Vagina (tissue), 2 donors: ENCODE measurements around the gene PSENEN. TPM values are rescaled to one million over a fixed set of nuclear protein-coding genes. Genes with fewer than 3 reads are reported as not detected.
"Not testable (repeated sequence)": the region's sequence is repeated elsewhere in the genome, so short reads cannot be mapped to it uniquely, and the experiment has no call there.

Source experiments
- DNase-seq, 2 donors: peaks; one replicate each; pipeline ENCODE4 v3.0.0-alpha.2; 2017; ENCODE audit errors: extremely low spot score in 2 of 2
- H3K27ac ChIP-seq: fragments of 200-600 bp; sonication (generic); one replicate; pipeline ENCODE4 v1.5.1; 2019
- H3K27me3 ChIP-seq: fragments of 200-600 bp; sonication (generic); one replicate; pipeline ENCODE4 v1.5.1; 2019
- H3K36me3 ChIP-seq, 2 donors: fragments of 200-600 bp; sonication (generic); one replicate each; pipeline ENCODE4 v1.5.1; 2017 to 2019
- H3K4me1 ChIP-seq: fragments of 200-600 bp; sonication (generic); one replicate; pipeline ENCODE4 v1.5.1; 2019
- H3K4me3 ChIP-seq, 2 donors: fragments of 200-600 bp; sonication (generic); 1 replicate in 1 of 2; 2 replicates in 1 of 2; pipeline ENCODE4 v1.5.1; 2016 to 2019
- H3K9me3 ChIP-seq: fragments of 200-600 bp; sonication (generic); one replicate; pipeline ENCODE4 v1.5.1; 2019
- CTCF ChIP-seq, 3 experiments: fragments of 450-650 bp in 2 of 3; fragments of 200-600 bp in 1 of 3; sonication (generic) in 1 of 3; IDR thresholded peaks; one replicate each; pipeline ENCODE4 v1.5.1; 2017 to 2019; ENCODE audit warnings: antibody characterized with exemption in 3 of 3, mild to moderate bottlenecking in 2 of 3, moderate library complexity in 2 of 3
- POLR2A ChIP-seq, 2 donors: fragments of 450-650 bp; IDR thresholded peaks; one replicate each; pipeline ENCODE4 v1.6.1; 2017; ENCODE audit warnings: antibody characterized with exemption in 2 of 2, mild to moderate bottlenecking in 2 of 2, moderate library complexity in 2 of 2
- POLR2AphosphoS5 ChIP-seq, 2 donors: sonication (generic); formaldehyde crosslinking; IDR thresholded peaks; one replicate each; pipeline ENCODE4 v1.9.0; 2017; ENCODE audit warnings: antibody characterized with exemption in 2 of 2, mild to moderate bottlenecking in 2 of 2, low read depth in 1 of 2; ENCODE audit not compliant: insufficient read depth in 1 of 2
- intact Hi-C: fragments of 100-400 bp; cut with DNase I; formaldehyde crosslinking; loops from one replicate; pipeline ENCODE4 v1.15.1; 2023
- total RNA-seq: library from RNA; depleted of rRNA; stranded (reverse); fragments of >200 nt; gene quantifications from one replicate; pipeline ENCODE4 v1.2.3, GENCODE V29; 2016

PSENEN gene
- total RNA-seq, 1 donor from 2014 or later: 28.2 TPM

DNA sequence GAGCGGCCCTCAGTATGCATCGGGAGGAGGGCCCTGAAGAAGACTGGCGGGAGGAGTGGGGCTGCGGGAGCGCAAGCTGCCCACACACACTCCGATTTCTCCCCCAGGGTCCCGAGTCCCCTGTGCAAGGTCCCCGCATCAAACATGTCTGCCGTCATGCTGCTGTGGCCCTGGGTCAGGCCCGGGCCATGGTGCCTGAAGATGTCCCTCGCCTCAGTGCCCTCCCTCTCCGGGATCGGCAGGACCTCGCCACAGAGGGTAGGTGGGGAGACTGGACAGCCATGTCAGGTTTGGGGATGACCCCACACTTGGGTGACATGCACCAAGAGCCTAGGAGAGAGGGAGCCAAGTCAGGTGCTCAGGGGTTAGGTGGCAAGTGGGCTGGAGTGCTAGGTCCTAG lies 23.0 kb upstream of the PSENEN start:
- TF ChIP-seq CTCF (IDR thresholded peaks at IDR 0.05) (no peak), POLR2AphosphoS5 (IDR thresholded peaks at IDR 0.05; ENCODE audit: insufficient read depth in 1 of 2, low read depth in 1 of 2) (no peak), POLR2A (IDR thresholded peaks at IDR 0.05) (no peak)
- H3K27ac ChIP-seq: no peak overlapping the region
- no peaks in the 10 kb centered on the region for H3K27me3 ChIP-seq
- peaks cover 3 to 75% of the 10 kb centered on the region in 2 donors for H3K36me3 ChIP-seq
- DNase-seq: no peak
- peaks cover 16% of the 10 kb centered on the region for H3K4me1 ChIP-seq
- no peak overlapping the region for H3K4me3 ChIP-seq
- H3K9me3 ChIP-seq: no peaks in the 10 kb centered on the region
- intact Hi-C loops: no loop called here

GRCh38 chr19:35722897-35723296 lies 22.6 kb upstream of the PSENEN start:
- no peaks in the 10 kb centered on the region for H3K27me3 ChIP-seq
- no peak overlapping the region for H3K27ac ChIP-seq
- peaks cover 3 to 79% of the 10 kb centered on the region in 2 donors for H3K36me3 ChIP-seq
- DNase-seq: no peak
- no peak overlapping the region for H3K4me3 ChIP-seq
- intact Hi-C loops: no loop called here
- H3K4me1 ChIP-seq: peaks cover 16% of the 10 kb centered on the region
- TF ChIP-seq POLR2AphosphoS5 (IDR thresholded peaks at IDR 0.05; ENCODE audit: insufficient read depth in 1 of 2, low read depth in 1 of 2): no peak
- no peak for TF ChIP-seq POLR2A (IDR thresholded peaks at IDR 0.05)
- no peak for TF ChIP-seq CTCF (IDR thresholded peaks at IDR 0.05)
- no peaks in the 10 kb centered on the region for H3K9me3 ChIP-seq

DNA sequence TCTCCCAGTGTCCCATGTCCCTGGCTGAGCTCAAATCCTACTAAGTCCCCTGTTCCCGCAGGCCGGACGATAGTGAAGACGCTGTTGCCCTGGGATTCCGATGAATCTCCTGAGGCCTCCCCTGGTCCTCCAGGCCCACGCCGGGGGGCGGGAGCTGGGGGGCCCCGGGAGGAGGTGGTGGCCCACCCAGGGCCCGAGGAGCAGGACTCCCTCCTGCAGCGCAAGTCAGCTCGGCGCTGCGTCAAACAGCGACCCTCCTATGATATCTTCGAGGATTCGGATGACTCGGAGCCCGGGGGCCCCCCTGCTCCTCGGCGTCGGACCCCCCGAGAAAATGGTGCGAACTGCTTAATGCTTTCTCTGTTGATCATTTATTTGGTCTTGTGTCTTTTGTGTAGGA lies 21.8 kb upstream of the PSENEN start:
- TF ChIP-seq POLR2A (IDR thresholded peaks at IDR 0.05): no peak
- no peak for TF ChIP-seq CTCF (IDR thresholded peaks at IDR 0.05)
- no peak for TF ChIP-seq POLR2AphosphoS5 (IDR thresholded peaks at IDR 0.05; ENCODE audit: insufficient read depth in 1 of 2, low read depth in 1 of 2)
- Histone ChIP-seq H3K4me1 (peaks cover 14% of the 10 kb centered on the region), H3K27ac (no peak overlapping the region), H3K9me3 (no peaks in the 10 kb centered on the region), H3K27me3 (no peaks in the 10 kb centered on the region), H3K36me3 (peaks cover 3 to 87% of the 10 kb centered on the region in 2 donors), H3K4me3 (no peak overlapping the region)
- intact Hi-C loops: no loop called here
- DNase-seq: no peak

DNA sequence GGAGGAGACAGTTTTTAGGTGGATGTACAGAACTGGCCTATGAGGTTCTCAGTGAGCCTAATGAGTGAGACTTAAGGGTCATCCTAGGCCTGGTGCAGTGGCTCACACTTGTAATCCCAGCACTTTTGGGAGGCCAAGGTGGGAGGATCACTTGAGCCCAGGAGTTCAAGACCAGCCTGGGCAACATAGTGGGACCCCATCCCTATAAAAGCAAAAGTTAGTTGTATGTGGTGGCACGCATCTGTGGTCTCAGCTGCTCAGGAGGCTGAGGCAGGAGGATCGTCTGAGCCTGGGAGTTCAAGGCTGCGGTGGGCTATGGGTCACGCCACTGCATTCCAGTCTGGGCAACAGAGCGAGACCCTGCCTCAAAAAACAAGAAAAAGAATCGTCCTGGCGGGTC lies 21.3 kb upstream of the PSENEN start:
- H3K9me3 ChIP-seq, H3K27ac ChIP-seq, DNase-seq, H3K27me3 ChIP-seq, H3K4me3 ChIP-seq, intact Hi-C loops, H3K4me1 ChIP-seq: not testable (repeated sequence)
- peaks cover 3 to 91% of the 10 kb centered on the region in 2 donors for H3K36me3 ChIP-seq

- Histone ChIP-seq H3K27ac (no peak overlapping the region), H3K4me1 (peaks cover 5% of the 10 kb centered on the region), H3K27me3 (no peaks in the 10 kb centered on the region), H3K9me3 (no peaks in the 10 kb centered on the region), H3K36me3 (peaks cover 3 to 96% of the 10 kb centered on the region in 2 donors), H3K4me3 (no peak overlapping the region)
- no peak for TF ChIP-seq CTCF (IDR thresholded peaks at IDR 0.05)
- TF ChIP-seq POLR2A (IDR thresholded peaks at IDR 0.05): no peak
- TF ChIP-seq POLR2AphosphoS5 (IDR thresholded peaks at IDR 0.05; ENCODE audit: insufficient read depth in 1 of 2, low read depth in 1 of 2): no peak
- no peak for DNase-seq
- intact Hi-C loops: no loop called here
Measured at GRCh38 chr19:35724560-35724959, 20.9 kb upstream of the PSENEN start.
